Panc1 (cell line): ENCODE measurements around the gene ADAMTS10.

Experiments used
- POLR2AphosphoS5 ChIP-seq: IDR thresholded peaks from 2 replicates; pipeline ENCODE4 v1.6.1; 2012; ENCODE audit warnings: mild to moderate bottlenecking, low read depth, low read length, moderate library complexity
- REST ChIP-seq, 2 experiments: IDR thresholded peaks; 2 replicates each; pipeline ENCODE4 v1.6.1; 2011 to 2012; ENCODE audit warnings: low read depth in 2 of 2, control low read depth in 1 of 2, low read length in 1 of 2, mild to moderate bottlenecking in 1 of 2, moderate library complexity in 1 of 2; ENCODE audit not compliant: insufficient read depth in 1 of 2
- SIN3A ChIP-seq: IDR thresholded peaks from 2 replicates; pipeline ENCODE4 v1.6.1; 2012; ENCODE audit warnings: low read depth, mild to moderate bottlenecking, low read length, moderate library complexity, borderline replicate concordance; ENCODE audit not compliant: insufficient read depth
- TCF7L2 ChIP-seq: IDR thresholded peaks from 2 replicates; pipeline ENCODE4 v1.6.1; 2011; ENCODE audit warnings: mild to moderate bottlenecking, low read depth, low read length, inconsistent platforms
- TF ChIP-seq, protein P1 (sequence below): fragments of 450-650 bp; IDR thresholded peaks from 2 replicates; pipeline ENCODE4 v1.5.1; 2017; ENCODE audit warnings: mild to moderate bottlenecking

DNA sequence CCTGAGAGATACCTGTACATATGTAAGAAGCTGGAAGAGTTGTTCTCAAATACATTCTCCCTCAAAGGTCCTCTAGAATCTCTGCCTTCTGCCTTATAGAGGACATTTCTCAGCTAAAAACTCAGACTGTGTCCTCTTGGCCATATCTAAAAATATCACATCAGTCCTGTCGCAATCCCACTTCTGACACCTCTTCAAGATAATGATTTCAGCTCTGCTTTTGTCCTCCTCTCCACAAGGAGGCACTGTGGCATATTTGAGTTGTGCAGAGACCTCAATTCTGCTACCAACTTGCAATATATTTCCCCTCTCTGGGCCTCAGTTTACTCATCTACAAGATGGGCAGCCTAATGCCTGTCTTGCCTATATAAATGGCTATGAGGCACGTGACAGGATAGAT is 16.6 kb downstream of the ADAMTS10 start:
- TF ChIP-seq, protein P1, sequence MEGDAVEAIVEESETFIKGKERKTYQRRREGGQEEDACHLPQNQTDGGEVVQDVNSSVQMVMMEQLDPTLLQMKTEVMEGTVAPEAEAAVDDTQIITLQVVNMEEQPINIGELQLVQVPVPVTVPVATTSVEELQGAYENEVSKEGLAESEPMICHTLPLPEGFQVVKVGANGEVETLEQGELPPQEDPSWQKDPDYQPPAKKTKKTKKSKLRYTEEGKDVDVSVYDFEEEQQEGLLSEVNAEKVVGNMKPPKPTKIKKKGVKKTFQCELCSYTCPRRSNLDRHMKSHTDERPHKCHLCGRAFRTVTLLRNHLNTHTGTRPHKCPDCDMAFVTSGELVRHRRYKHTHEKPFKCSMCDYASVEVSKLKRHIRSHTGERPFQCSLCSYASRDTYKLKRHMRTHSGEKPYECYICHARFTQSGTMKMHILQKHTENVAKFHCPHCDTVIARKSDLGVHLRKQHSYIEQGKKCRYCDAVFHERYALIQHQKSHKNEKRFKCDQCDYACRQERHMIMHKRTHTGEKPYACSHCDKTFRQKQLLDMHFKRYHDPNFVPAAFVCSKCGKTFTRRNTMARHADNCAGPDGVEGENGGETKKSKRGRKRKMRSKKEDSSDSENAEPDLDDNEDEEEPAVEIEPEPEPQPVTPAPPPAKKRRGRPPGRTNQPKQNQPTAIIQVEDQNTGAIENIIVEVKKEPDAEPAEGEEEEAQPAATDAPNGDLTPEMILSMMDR = no peak
- TF ChIP-seq POLR2AphosphoS5 (no peak), TCF7L2 (no peak), SIN3A (no peak), REST (IDR thresholded peaks at IDR 0.05; ENCODE audit: insufficient read depth in 1 of 2, low read depth in 2 of 2, low read length in 1 of 2) (no peak)
